IMR-90 (cell line): ENCODE results near the gene CCNDBP1.

ENCODE experiments used
- CTCF ChIP-seq: conservative IDR thresholded peaks from 2 replicates; pipeline ENCODE4 v1.5.1; 2012; ENCODE audit warnings: mild to moderate bottlenecking, low read depth, low read length, improper control_type of control experiment
- POLR2A ChIP-seq: IDR thresholded peaks from 2 replicates; pipeline ENCODE4 v1.6.1; 2012; ENCODE audit warnings: mild to moderate bottlenecking, low read depth, low read length
- SMC3 ChIP-seq: fragments of 150-350 bp; IDR thresholded peaks from 2 replicates; pipeline ENCODE4 v1.6.1; 2016; ENCODE audit warnings: low read depth, mild to moderate bottlenecking, antibody characterized with exemption, low read length, moderate library complexity
- TF ChIP-seq, protein P1 (sequence below): fragments of 150-350 bp; IDR thresholded peaks from 2 replicates; pipeline ENCODE4 v1.6.1; 2017; ENCODE audit warnings: mild to moderate bottlenecking, antibody characterized with exemption, low read length, low read depth

- TF ChIP-seq CTCF = no peak
- TF ChIP-seq, protein P1, sequence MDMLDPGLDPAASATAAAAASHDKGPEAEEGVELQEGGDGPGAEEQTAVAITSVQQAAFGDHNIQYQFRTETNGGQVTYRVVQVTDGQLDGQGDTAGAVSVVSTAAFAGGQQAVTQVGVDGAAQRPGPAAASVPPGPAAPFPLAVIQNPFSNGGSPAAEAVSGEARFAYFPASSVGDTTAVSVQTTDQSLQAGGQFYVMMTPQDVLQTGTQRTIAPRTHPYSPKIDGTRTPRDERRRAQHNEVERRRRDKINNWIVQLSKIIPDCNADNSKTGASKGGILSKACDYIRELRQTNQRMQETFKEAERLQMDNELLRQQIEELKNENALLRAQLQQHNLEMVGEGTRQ = no peak
- no peak for TF ChIP-seq SMC3
- TF ChIP-seq POLR2A = no peak
Measured at GRCh38 chr15:43199945-43200488, 14.8 kb downstream of the CCNDBP1 start.
